Measurements from ENCODE around the gene DDX1. TPM values are rescaled to one million over a fixed set of nuclear protein-coding genes. Genes with fewer than 3 reads are reported as not detected.

Gene DDX1
- total RNA-seq, 1 experiment from 2014 or later = 102 TPM

DNA sequence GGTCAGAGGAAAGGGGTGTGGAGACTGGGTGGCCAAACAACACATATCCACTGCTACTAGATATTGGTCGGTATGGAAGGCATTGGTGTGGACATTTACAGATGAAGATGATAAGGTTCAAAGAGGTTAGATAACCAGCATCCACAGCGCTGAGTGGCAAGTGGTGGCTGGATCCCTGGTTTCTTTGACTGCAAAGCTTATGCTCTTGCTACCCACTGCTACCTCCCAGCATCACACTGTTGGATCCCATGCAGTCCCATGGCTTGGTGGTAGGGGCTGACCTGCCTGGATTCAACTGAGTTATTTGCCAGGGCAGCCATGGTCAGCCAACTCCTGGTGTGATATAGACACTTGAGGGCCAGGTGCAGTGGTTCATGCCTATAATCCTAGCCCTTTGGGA is 53.6 kb downstream of the DDX1 start:
- DNase-seq (ENCODE audit: low read depth) = no peak

DNA sequence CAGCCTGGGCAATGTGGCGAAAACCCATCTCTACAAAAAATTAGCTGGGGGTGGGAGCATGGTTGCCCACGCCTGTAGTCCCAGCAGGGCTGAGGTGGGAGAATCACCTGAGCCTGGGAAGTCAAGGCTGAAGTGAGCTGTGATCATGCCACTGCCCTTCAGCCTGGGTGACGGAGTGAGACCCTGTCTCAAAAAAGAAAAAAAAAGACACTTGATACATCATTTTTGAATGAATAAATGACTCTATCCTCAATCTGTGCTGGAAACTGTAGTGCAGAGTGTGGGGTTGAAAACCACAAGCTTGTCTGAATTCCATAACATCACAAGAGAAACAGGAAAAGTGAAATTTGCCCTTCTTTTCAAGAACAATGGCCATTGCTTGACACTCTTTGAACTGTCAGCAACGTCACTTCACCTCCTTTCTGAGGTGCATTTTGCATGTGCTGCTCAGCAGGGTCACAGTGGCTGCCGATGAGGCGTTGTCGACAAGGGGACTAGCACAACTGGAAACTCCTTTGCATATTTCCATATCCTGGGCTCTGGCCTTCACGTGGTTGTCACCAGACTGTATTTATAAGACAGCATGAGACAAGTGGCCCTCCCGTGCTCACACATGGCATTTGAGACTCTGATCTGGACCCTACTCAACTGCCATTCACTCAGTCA is 54.2 kb downstream of the DDX1 start:
- no peak for DNase-seq (ENCODE audit: low read depth)

DNA sequence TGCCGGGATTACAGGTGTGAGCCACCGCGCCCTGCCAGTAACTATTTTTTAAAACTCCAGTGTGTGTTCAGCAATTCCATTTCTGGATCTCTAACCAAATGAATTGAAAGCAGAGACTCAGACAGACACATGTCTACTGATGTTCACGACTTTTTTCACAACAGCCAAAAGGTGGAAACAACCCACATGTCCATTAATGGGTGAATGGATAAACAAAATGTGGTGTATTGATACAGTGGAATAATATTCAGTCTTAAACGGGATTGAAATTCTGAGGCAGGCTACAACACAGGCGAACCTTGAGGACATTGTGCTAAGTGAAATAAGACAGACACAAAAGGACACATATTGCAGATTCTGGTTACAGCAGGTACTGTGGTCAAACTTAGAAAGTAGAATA is 55.0 kb downstream of the DDX1 start:
- no peak for DNase-seq (ENCODE audit: low read depth)

DNA sequence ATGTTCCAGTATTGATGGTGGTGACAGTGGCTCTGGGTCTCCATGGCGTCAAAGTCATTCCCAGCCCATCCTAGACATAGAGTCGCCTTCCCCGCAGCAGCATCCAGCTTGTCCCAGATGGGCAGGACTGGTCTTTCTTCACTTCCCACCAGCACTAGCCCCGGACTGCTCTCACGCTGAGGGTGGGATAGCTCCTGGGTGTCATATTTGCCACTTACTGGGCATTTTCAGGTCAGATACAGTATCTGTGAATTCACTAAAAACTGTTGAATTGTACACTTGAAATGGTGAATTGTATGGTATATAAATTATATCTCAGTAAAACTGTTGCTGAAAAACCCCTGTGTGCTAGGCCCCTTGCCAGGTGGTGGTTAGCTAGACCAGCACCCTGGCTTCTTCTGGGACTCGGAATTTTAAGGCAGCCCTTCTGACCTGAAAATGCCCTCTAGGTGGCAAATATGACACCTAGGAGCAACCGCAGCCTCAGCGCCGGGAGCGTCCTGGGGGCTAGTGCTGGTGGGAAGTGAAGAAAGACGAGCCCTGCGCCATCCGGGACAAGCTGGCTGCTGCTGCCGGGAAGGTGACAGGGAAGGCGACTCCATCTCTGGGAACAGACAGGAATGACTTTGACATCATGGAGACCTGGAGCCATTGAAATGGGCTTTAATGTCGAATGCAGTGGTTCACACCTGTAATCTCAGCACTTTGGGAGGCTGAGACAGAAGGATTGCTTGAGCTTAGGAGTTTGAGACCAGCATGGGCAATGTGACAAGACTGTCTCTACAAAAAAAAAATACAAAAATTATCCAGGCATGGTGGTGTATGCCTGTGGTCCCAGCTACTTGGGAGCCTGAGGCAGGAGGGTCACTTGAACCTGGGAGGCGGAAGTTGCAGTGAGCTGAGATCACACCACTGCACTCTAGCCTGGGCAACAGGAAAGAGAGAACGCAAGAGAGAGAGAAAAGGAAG is 56.2 kb downstream of the DDX1 start:
- DNase-seq (ENCODE audit: low read depth) = no peak

DNA sequence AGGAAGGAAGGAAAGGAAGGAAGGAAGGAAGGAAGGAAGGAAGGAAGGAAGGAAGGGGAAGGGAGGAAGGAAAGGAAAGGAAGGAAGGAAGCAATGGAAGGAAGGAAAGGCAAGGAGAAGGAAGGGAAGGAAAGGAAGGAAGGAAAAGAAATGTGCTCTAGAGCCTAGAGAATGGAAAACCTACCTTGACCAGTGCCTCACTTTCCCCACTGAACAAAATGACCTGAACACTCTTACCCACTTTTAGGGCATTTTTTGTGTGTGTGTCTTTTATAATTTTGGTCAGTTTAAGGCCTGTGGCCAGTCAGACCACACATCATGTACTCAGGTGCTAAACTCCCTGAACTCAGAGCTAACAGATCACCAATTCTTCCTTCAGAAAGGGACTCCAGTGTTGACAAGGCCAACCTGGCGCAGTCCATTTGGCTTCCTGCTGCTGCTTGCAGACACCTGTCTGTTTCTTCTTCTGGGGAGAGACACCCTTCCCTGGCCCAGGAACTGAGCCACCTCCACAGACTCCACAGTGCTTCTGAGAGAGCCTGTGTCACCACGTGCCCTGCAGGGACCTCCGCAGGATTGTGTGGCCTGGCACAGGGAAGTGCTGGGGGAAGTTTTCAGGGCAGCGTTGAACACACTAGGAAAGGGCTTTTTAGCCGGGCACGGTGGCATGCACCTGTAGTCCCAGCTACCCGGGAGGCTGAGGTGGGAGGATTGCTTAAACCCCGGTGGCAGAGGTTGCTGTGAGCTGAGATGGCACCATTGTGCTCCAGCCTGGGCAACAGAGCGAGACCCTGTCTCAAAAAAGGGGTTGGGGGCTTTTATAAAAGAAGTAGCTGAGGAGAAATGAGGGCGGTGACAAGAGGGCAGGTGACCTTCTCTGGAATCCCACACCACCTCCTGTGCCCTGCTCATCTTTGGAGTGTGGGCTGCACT is 57.2 kb downstream of the DDX1 start:
- DNase-seq (ENCODE audit: low read depth) = no peak

DNA sequence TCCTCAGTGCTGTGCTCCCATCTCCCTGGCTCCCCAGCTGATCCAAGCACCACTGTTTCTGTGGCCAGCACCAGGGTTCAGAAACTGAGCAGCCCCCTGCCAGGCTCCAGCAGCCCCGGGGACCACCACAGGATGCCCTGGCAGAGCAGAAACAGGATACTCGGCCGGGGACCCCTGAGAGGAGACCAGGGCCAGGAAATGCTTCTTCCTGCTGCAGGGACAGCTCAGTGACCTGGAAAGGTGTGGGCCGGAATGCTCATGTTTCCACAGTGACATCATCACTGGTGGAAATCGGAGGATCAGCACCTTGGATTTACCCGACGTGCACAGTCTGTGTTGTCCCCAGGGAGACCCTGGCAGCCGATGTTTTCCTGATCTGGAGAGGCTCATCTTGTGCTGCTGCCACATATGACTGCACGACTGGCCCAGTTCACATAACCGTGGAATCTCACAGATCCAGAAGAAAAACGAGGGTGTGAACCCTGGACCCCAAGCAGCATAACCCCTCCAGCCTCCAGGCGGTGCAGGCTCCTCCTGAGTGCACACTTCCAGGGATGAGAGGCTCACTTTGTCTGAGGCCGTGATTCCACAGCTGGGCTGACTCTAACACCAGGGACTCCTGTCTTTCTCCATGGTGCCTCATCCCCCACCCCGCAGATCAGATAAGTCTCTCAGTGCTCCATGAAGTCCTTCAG is 58.0 kb downstream of the DDX1 start:
- DNase-seq (ENCODE audit: low read depth) = no peak

DNA sequence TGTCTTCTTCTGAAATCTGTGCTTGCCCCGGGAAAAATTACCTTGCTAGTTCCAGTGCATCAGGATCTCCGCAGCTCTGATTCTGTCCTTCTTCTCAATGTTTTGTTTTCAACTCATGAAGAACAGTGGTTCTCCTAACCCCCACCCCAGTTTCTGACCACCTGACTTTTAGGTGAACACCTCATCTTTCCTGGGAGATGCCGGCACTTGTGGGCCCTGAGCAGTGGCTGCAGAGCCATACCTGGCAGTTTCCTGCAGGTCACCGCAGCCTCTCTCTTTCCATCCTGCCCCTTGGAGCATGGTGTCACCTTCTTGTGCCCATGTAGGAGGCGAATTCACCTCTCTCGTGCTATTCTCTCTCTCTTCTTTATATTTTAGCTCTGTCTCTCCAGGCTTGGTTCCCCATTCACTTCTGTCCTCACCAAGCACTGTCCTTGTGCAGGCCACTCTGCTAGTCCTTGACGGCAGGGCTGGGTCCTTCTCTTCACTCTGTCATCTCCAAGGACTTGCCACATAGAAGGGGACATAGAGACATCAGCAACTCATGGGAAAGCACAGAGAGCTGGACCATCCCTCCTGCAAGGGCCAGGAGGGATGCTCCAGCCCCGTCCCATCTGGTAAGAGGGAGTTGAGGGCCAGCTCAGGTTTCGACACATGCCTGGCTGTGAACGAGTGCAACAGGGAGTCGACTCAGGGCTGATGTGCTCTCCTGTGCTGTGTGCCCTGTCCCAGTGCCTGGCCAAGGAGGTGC is 59.1 kb downstream of the DDX1 start:
- DNase-seq (ENCODE audit: low read depth) = no peak

DNA sequence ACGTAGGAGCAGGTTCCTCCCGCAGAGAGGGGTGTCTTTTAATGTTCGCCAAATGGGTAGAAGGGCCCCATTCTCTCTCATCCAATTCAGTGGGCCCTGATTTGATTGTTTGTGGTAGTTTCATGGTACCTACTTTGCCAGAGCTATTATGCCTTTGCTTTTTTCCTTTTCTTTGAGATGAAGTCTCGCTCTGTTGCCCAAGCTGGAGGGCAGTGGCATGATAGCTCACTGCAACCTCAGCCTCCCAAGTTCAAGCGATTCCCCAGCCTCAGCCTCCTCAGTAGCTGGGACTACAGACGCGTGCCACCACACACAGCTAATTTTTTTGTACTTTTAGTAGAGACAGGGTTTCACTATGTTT is 59.7 kb downstream of the DDX1 start:
- no peak for DNase-seq (ENCODE audit: low read depth)

DNA sequence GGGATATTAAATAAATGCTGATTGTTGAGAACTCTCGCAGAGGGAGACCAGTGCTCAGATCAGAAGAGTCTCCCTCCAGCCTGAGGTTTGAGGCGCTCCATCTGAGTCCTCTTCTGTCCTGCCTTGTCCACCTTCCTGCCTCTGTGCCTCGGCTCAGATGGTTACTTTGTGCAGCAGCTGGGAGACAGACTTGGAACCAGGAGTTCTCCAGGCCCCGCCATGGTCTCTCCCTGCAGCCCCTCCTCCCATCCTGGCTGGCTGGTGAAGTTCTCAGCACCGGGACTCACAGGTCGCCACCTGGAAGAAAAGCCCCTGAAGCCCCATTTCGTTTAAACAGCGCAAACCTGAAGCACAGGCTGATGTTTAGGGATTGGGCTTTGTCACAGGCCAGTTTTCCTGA is 60.6 kb downstream of the DDX1 start:
- no peak for DNase-seq (ENCODE audit: low read depth)

DNA sequence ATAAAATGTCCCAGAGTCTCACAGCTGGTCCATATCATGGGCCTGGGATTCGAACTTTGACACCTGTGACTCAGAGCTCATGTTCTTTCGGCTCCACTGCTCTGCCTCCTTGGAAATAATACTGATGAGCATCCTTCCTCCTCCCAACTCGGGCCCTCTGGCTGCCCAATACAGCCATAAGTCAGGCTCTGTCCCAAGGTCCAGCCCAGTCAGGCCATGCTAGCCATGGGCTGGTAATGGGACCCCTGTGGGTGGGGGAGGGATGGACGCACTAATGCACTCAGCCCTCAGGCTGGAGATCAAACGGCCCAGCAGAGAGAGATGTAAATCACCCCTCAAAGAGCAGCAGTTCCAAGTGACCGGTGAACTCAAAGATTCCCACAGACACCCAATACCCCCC is 61.1 kb downstream of the DDX1 start:
- no peak for DNase-seq (ENCODE audit: low read depth)

DNA sequence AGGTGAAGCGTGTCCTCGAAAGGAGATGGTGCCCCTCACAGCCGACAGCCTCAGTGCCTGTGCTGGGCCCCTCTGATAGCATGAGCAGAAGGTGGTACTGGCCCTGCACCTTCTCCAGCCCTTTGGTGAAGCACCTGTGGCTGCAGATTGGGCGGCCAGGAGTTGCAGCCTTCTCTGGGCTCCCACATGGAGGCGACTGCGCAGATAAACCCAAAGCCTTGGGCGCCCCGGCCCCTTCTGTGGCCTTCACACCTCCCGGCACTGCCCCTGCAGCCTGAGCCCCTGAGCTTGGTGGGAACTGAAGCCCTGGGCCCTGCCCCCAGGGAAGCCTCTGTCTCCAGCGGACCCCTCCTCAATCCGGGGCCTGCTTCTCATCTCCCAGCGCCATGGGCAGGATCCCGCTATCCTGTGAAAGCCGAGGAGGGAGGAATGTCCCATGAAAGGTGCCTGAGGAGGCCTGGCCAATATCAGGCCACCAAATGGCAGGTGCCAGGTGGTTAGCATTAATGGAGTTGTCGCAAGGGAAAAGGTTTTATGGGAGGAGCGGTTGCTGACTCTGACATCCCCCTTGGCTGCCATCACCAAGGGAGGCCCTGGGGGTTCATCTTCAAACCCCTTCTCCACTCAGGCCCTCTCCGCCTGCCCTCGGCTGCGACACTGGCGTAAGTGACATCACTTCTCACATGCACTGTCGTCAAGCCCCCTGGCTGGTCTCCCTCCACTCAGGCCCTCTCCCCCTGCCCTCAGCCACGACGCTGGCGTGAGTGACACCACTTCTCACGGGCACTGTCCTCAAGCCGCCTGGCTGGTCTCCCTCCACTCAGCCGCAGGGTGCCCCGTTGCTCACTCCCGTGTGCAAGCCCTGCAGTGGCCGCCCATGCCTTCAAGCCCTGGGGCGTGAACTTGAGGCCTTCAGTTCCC is 62.4 kb downstream of the DDX1 start:
- no peak for DNase-seq (ENCODE audit: low read depth)

DNA sequence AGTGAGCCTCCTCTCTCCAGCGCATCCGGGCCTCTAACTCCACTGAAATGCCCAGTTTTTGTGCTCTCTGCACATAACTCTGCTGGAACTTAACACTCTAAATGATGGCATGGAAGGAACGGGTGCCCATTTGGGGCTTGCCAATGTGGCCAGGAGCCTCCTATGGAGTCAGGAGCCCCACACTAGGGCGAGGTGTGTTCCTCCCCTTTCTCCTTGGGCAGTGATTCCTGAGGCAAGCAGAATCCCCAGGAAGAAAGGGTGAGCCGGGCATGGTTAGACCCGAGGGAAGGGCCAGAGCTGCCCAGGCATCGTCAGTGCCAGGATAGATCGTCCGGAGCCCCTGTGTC is 63.0 kb downstream of the DDX1 start:
- no peak for DNase-seq (ENCODE audit: low read depth)

DNA sequence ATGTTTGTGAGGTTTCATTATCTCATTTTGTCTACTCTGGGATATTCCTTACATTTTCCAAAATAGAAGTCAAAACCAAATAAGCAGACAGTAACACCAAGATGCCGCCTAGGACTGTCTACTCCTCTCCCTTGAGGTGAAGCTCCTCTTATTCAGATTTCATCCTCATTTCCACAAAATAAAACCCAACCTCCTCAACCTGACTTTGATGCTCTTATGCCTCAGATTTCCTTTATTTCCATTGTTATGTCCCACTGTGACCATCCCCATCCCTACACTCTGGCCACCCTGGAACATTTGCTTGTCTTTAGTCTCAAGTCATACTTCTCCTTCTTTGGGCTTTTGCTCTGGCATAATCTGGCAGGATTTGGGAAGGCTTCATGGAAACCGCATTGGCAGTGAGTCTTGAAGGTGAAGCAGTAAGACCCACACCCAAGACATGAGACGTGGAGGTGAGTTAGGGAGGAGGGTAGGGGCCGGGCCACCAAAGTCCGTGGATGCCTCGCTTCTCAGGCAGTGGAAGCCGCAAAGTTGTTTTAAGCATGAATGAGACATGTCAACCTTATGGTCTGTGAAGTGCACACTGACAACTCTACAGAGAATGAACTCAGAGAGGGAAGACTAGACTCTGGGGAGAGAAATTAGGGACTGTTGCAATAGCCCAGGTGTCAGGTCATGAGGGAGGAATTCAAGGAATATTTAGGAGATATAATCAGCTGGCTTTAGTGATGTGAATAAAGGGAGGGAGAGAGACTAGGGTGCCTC is 63.6 kb downstream of the DDX1 start:
- no peak for DNase-seq (ENCODE audit: low read depth)

DNA sequence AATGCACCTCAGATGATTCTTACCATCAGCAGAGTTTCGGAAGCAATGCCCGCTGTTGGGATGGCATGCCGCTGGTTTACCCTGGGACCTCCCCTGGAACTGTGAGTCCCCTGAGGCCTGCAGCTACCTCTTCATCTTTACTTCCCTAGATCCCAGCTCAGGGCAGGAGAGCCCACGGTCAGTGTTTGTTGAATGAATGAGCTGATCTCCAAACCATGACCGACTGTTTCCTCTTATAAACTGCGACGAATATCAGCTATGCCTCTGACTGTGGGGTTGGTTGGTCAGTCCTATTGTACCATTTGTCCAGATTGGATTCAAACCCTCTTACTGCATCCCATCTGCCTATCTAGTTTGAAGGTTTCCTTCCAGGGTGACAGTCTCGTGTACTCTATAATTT is 64.4 kb downstream of the DDX1 start:
- no peak for DNase-seq (ENCODE audit: low read depth)

DNA sequence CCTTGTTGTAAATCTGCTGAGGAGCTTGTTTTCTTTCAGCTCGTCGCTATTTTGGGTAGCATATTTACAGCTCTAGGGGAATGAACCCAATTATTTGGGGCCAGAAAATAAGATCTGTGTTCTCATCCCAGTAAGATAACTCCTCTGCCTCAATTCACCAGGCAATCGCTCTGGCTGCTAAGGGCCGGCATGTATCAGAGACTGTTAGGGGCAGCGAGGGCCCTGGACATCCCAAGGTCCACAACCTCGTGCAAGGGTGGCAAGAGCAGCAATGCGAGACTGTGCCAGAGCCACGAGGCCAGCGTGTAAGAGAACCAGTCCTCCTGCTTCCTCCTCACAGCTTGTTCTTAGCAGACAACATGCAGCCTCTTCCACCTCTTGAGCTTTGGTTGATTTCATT is 66.1 kb downstream of the DDX1 start:
- no peak for DNase-seq (ENCODE audit: low read depth)

DNA sequence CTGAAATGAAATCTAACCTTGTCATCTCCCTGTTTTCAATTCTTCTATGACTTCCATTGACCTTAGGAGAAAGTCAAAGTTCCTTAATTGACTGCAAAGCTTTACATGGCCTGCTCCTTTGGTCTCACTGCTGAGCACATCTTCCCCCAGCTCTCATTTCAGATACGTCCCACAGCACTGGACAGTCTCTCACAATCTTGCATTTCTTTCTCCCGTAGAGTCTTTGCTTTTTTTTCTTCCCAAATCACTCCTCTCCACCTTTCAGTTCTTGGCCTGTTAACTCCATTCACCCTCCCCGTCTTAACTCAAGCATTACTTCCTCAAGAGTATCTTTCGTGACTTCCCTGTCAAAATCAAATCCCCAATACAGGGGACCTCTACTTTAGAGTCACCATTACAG is 67.2 kb downstream of the DDX1 start:
- DNase-seq (ENCODE audit: low read depth) = no peak

DNA sequence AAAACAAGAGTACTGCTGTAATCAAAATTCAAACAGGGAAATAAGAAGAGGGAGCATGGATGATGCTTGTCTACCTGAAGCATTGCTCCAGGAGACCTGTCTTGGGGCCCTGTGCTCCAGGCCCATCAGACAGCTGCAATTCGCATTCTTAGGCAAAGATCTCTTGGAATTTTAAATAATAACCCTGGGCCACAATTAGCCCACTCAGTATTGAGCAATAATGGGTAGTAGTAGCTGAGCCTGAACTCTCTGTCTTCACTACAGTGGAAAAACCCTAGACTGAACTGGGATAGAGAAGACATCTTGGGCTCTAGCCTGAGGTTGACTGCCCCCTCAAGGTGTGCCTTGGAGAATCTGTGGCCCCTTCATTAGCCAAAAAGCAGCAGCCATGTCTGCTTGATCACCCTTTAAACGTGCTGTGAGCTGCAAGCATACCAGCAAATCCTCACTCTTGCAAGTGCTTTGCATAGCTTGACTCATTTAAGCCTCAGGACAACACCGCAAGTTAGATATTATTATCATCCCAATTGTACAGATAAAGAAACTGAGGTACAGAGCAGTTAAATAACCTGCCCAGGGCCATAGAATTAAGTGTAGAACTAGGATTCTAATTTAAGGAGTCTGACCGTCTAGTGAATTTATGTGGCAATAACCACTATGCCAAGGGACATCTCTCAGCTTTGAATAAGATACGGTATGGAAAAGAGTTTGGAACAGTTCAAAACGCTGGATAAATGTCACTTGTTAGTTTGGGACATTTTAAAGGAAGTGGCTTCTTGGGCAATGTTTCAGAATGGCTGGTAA is 69.0 kb downstream of the DDX1 start:
- DNase-seq (ENCODE audit: low read depth) = no peak

DNA sequence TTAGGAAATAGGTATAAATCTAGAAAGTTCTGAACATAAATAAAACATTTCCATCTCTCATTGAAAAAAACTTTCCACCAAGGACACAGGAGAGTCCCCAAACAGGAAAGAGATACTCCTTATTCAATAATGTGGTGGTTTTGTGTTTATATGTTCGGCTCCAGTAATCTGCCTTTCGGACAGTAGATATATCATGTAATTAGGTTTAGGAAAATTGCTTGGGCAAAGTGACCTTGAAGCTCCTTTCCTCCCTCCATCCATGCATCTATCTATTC is 69.6 kb downstream of the DDX1 start:
- no peak for DNase-seq (ENCODE audit: low read depth)

DNA sequence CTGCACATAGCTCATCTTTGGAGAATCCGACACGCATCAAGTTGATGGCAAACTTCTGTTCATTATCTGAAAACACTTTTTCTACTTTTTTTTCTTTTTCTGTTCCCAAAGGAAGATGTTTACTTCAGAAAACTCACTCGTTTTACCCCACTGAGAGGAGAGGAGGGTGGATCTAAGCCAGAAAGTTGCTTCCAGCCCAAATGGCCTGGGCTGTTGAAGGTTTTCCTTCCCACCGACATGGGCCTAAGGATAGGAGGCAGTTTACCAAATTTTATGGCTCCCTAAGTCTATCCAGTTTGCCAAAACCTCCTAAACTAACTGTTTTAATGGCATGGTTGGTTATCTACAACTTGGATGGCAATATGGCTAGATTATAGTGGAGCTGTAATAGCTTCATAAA is 70.4 kb downstream of the DDX1 start:
- DNase-seq (ENCODE audit: low read depth) = no peak

Measured in RPMI7951 (cell line).